Rectal smooth muscle tissue (tissue), 1 donor: ENCODE measurements around the gene PDLIM1.
"Not testable (repeated sequence)": the region's sequence is repeated elsewhere in the genome, so short reads cannot be mapped to it uniquely, and the experiment has no call there.

ENCODE experiments used
- H3K27ac ChIP-seq: one replicate; pipeline ENCODE4 v1.7.0; 2013; ENCODE audit warnings: low read depth, low read length, inconsistent platforms
- H3K27me3 ChIP-seq: one replicate; pipeline ENCODE4 v1.7.0; 2013; ENCODE audit warnings: low read length; ENCODE audit not compliant: control insufficient read depth, insufficient read depth
- H3K36me3 ChIP-seq: one replicate; pipeline ENCODE4 v1.7.0; 2013; ENCODE audit warnings: low read length; ENCODE audit not compliant: control insufficient read depth, insufficient read depth
- H3K4me1 ChIP-seq: one replicate; pipeline ENCODE4 v1.7.0; 2013; ENCODE audit warnings: low read length; ENCODE audit not compliant: control insufficient read depth, insufficient read depth
- H3K4me3 ChIP-seq: one replicate; pipeline ENCODE4 v1.7.0; 2013; ENCODE audit warnings: low read length
- H3K9ac ChIP-seq: one replicate; pipeline ENCODE4 v1.7.0; 2013; ENCODE audit warnings: low read length

Gene PDLIM1

DNA sequence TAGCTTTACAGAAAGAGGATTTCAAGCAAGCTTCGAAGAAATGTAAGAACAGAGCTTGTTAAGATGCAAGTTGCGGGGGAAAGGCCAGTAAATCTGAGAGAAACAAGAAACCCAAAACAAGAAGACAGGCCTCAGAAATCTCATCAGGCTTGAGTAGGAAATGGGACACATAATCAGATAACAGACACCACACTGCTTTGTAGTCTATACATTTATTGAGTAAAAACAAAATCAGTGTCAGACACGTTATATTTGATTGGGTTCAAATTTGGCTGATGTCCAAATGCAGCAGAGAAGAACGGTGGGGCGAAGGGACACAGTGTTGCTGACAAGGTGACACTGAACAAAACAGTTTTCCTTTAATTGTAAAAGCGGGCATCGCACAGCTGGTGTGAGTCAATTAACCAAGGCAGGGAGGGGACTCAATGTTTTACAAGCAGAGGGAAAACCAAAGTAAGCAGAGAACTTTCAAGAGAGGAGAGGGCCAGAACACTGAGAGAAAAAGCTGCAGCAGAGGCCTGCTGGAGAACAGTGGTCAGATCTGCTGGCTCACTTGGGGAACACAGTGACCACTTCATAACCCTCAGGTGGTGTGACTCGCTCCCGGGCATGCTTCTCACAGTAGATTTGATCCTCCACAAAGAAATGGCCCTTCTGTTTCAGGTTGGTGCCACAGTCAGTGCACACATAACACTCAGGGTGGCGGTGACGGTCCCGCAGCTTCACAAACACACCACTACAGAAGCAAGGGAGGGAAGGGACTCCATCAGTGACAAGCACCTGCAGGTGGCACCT, 53.2 kb downstream of the PDLIM1 start:
- Histone ChIP-seq H3K4me1 (no peaks in the 10 kb centered on the region), H3K27ac (no peak overlapping the region), H3K36me3 (peaks cover 9% of the 10 kb centered on the region), H3K4me3 (no peak overlapping the region), H3K9ac (no peak overlapping the region), H3K27me3 (no peaks in the 10 kb centered on the region)

GRCh38 chr10:95236068-95236903, 54.5 kb downstream of the PDLIM1 start:
- no peak overlapping the region for H3K9ac ChIP-seq
- H3K4me1 ChIP-seq, result no peaks in the 10 kb centered on the region
- peaks cover 9% of the 10 kb centered on the region for H3K36me3 ChIP-seq
- H3K4me3 ChIP-seq, result no peak overlapping the region
- no peaks in the 10 kb centered on the region for H3K27me3 ChIP-seq
- no peak overlapping the region for H3K27ac ChIP-seq

DNA sequence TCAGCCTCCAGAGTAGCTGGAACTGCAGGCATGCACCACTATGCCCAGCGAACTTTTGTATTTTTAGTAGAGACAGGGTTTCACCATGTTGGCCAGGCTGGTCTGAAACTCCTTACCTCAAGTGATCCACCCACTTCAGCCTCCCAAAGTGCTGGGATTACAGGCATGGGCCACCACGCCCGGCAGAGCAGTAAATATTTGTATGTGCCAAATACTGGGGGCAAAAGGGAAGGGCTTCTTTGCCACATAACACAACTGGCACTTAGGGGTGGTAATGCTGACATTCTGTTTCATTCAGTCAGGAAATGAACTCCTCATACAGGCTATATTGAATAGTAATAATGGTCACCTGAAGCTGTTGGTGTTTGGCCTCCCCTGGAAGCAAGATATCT, 55.1 kb downstream of the PDLIM1 start:
- H3K27ac ChIP-seq, result no peak overlapping the region
- no peaks in the 10 kb centered on the region for H3K4me1 ChIP-seq
- H3K27me3 ChIP-seq, result no peaks in the 10 kb centered on the region
- H3K36me3 ChIP-seq, result peaks cover 9% of the 10 kb centered on the region
- no peak overlapping the region for H3K9ac ChIP-seq
- H3K4me3 ChIP-seq, result no peak overlapping the region

DNA sequence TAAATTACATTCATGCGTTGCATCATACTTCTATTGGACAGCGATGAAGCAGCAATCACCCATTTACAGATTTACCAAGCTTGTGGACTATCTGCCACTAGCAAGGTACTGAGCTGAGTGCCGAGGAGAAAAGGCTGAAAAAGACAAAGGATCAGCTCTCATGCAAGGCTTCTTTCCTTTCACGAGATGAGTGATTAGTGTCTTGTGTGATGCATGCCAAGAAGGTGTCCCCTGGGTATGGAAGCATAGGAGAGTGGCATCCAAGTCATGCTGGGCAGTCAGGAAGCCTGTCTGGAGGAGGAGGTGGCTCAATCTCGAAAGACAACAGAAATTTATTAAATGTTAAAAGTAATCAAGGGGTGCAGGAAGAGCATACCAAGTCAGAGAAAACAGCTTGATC, 55.9 kb downstream of the PDLIM1 start:
- Histone ChIP-seq H3K4me1 (no peaks in the 10 kb centered on the region), H3K4me3 (no peak overlapping the region), H3K9ac (no peak overlapping the region), H3K27ac (no peak overlapping the region), H3K27me3 (no peaks in the 10 kb centered on the region), H3K36me3 (peaks cover 9% of the 10 kb centered on the region)

DNA sequence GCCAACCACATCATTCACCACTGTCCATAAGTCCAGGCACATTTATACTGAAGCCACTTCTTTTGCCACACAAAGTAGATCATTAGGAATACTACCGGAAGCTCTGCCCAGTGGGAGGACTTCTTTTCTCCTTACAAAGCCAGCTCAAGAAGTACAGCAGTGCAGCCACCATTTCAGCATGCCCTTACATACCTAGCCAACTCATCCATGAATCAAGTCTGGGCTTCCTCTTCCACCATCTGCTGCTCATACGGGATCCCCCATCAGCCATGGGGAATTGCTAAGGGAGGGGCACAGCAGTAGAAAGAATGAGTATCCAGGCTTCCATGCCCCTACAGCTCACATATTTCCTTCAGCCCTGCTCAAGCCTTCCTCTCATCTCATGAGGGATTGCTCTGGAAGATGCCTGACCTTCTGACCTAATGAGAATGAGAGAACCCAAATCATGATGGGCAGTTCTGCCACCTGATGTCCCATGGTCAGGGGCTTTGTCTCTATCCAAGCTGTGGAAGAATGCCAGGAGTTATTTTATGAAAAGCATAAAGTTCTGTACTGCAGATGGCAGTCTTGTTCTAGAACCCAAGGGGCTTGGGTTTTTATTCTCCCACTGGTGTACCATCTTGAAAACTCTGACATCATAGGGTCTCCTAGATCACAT, 57.3 kb downstream of the PDLIM1 start:
- Histone ChIP-seq H3K27me3 (no peaks in the 10 kb centered on the region), H3K9ac (no peak overlapping the region), H3K36me3 (peaks cover 7% of the 10 kb centered on the region), H3K4me1 (no peaks in the 10 kb centered on the region), H3K4me3 (no peak overlapping the region), H3K27ac (no peak overlapping the region)

DNA sequence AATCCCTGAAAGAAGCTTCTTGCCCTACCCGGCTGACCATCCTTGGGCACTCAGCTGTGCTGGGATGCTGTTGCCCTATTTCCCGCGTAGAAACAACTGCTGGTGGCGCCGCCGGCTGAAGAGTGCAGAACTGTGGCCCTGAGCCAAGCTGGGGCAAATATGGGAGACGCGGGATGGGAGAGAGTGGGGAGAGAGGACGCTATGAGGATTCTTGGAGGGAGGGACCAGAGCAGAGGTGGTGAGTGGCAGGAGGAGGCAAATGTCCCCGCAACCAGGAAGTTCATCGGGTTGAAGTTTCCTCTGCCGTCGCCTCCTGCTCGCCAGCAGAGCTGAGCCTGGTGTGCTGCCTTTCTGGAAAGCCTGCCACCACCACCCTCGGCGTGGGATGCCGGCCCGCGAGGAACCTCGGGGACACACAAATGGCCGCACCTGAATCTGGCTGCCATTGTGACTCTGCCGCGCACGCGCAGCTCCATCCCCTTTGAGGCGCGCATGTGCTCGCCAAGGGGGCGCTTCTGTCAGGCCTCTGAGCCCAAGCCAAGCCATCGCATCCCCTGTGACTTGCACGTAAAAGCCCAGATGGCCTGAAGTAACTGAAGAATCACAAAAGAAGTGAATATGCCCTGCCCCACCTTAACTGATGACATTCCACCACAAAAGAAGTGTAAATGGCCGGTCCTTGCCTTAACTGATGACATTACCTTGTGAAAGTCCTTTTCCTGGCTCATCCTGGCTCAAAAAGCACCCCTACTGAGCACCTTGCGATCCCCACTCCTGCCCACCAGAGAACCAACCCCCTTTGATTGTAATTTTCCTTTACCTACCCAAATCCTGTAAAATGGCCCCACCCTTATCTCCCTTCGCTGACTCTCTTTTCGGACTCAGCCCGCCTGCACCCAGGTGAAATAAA, 59.9 kb downstream of the PDLIM1 start:
- not testable (repeated sequence) for H3K4me1 ChIP-seq, H3K27ac ChIP-seq, H3K9ac ChIP-seq, H3K36me3 ChIP-seq, H3K27me3 ChIP-seq
- peak overlapping the region; percentile 69 for H3K4me3 ChIP-seq

DNA sequence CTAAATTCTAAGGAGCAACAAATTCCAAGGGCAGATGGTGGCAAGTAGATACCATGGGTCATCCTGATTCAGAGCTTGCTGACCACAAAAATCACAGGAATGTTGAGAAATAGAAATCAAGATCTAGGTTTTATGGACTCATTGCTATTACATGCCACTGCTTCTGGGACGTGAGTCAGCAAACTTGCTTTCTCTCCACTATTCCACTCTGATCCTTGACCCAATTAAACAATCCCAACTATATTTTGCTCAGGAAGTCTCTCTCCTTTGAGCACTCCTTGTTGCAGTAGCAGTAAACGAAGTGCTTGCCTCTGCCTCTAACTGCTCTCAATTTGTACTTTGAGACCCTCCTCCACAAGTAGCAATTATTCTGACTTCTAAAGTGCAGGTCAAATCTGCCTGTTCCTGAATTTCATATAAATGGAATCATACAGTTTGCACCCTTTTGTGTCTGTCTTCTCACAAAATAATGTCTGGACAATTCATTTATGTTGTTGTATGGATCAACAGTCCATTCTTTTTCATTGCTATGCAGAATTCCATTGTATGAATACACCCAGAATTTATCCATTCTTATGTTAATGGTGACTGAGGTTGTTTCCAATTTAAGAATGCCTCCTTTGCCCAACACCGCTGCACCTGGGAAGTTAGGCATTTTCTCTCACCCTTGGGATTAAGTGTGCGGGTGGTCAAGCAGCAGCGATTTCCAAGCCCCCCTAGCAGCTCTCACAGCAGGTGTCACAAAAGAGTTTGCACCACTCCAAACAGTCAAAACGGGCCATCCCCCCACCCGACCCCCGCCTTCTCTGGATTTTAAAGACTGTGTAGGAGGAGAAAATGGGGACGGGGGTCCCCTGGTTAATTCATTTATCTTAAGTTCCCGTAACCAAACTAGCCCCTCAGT, 60.8 kb downstream of the PDLIM1 start:
- Histone ChIP-seq H3K9ac (no peak overlapping the region), H3K27me3 (no peaks in the 10 kb centered on the region), H3K4me3 (peak overlapping the region; percentile 69), H3K36me3 (peaks cover 3% of the 10 kb centered on the region), H3K27ac (no peak overlapping the region), H3K4me1 (no peaks in the 10 kb centered on the region)

GRCh38 chr10:95228934-95229723, 61.7 kb downstream of the PDLIM1 start:
- H3K9ac ChIP-seq, H3K4me1 ChIP-seq, H3K36me3 ChIP-seq, H3K27me3 ChIP-seq, H3K27ac ChIP-seq, H3K4me3 ChIP-seq: not testable (repeated sequence)

- H3K4me1 ChIP-seq, result no peaks in the 10 kb centered on the region
- H3K27ac ChIP-seq, result no peak overlapping the region
- no peak overlapping the region for H3K9ac ChIP-seq
- H3K36me3 ChIP-seq, result no peaks in the 10 kb centered on the region
- H3K27me3 ChIP-seq, result no peaks in the 10 kb centered on the region
- no peak overlapping the region for H3K4me3 ChIP-seq
Measured at GRCh38 chr10:95225136-95225535, 65.7 kb downstream of the PDLIM1 start.

DNA sequence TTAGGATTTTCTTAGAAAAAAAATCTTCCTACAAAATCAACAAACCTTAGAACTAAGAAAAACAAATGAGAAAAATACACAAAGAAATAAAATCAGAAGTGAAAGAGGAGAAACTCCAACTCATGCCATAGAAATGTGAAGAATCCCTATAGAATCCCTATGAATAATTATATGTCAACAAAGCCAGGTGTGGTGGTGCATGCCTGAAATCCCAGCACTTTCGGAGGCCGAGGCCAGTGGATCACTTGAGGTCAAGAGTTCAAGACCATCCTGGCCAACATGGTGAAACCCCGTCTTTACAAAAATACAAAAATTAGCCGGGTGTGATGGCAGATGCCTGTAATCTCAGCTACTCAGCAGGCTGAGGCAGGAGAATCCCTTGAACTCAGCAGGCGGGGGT, 69.7 kb downstream of the PDLIM1 start:
- Histone ChIP-seq H3K27me3 (no peaks in the 10 kb centered on the region), H3K36me3 (no peaks in the 10 kb centered on the region), H3K27ac (no peak overlapping the region), H3K9ac (no peak overlapping the region), H3K4me1 (no peaks in the 10 kb centered on the region), H3K4me3 (no peak overlapping the region)

GRCh38 chr10:95220539-95220938, 70.3 kb downstream of the PDLIM1 start:
- Histone ChIP-seq H3K36me3 (no peaks in the 10 kb centered on the region), H3K27ac (no peak overlapping the region), H3K9ac (no peak overlapping the region), H3K4me3 (no peak overlapping the region), H3K4me1 (no peaks in the 10 kb centered on the region), H3K27me3 (no peaks in the 10 kb centered on the region)
